ENCODE data around the gene MAPK1IP1L. TPM values are rescaled to one million over a fixed set of nuclear protein-coding genes. Genes with fewer than 3 reads are reported as not detected.
A peak's percentile ranks its signal among the peaks of the same experiment; 100 is the strongest.

MAPK1IP1L gene
- total RNA-seq, 2 experiments from 2014 or later = 24.6 to 94.8 TPM

GRCh38 chr14:55098561-55098898 lies 47.1 kb downstream of the MAPK1IP1L start:
- Histone ChIP-seq H3K9me3 (ENCODE audit: low read length) (no peaks in the 10 kb centered on the region), H3K79me2 (ENCODE audit: insufficient read depth, low read depth, low read length) (no peaks in the 10 kb centered on the region), H2AFZ (ENCODE audit: low read length) (peak overlapping the region; percentile 97), H3K9me2 (ENCODE audit: insufficient read depth, low read length) (no peaks in the 10 kb centered on the region), H3K36me3 (ENCODE audit: insufficient read depth, low read length) (no peaks in the 10 kb centered on the region), H3K4me3 (ENCODE audit: low read depth, low read length, poor library complexity, severe bottlenecking) (no peak overlapping the region), H3K4me2 (ENCODE audit: low read length) (peak overlapping the region; percentile 22; the same call in 1 of the 2 replicates), H3K4me1 (ENCODE audit: insufficient read depth, low read length, poor library complexity, severe bottlenecking) (peaks cover 36% of the 10 kb centered on the region), H4K20me1 (ENCODE audit: insufficient read depth, low read length) (no peaks in the 10 kb centered on the region), H3K27ac (ENCODE audit: low read depth, low read length, poor library complexity, severe bottlenecking) (no peak overlapping the region)
- CTCF ChIA-PET (ENCODE audit: unreplicated experiment) = interaction anchor here (1.0 kb wide), 2 partner anchors 11 to 26 kb away, joined by 3 to 4 read pairs; no protein-coding TSS in a partner anchor
- POLR2A ChIA-PET = no interaction called here
- intact Hi-C loops (cut with micrococcal nuclease; ENCODE audit: unreplicated experiment) = no loop called here
- no TSS peak for BruUV-seq (replicated peaks)
- TF ChIP-seq EZH2phosphoT487 (IDR thresholded peaks at IDR 0.05; ENCODE audit: borderline replicate concordance, low read depth, low read length) (no peak), CTCF (conservative IDR thresholded peaks at IDR 0.05; ENCODE audit: low read length) (no peak)
- DNase-seq (ENCODE audit: low spot score) = no peak

GRCh38 chr14:55099756-55100155 lies 48.3 kb downstream of the MAPK1IP1L start:
- no peak overlapping the region for H3K4me2 ChIP-seq (ENCODE audit: low read length)
- TF ChIP-seq EZH2phosphoT487 (IDR thresholded peaks at IDR 0.05; ENCODE audit: borderline replicate concordance, low read depth, low read length) (no peak), CTCF (conservative IDR thresholded peaks at IDR 0.05; ENCODE audit: low read length) (no peak)
- H3K9me2 ChIP-seq (ENCODE audit: insufficient read depth, low read length) = no peaks in the 10 kb centered on the region
- POLR2A ChIA-PET = interaction anchor here (0.6 to 0.9 kb wide), 4 partner anchors 8 to 38 kb away, joined by 3 to 8 read pairs (median 6); no protein-coding TSS in a partner anchor
- CTCF ChIA-PET (ENCODE audit: unreplicated experiment) = interaction anchor here (1.0 kb wide), 1 partner anchor 27 kb away, joined by 4 read pairs; no protein-coding TSS in a partner anchor
- no peak for DNase-seq (ENCODE audit: low spot score)
- peaks cover 46% of the 10 kb centered on the region for H3K4me1 ChIP-seq (ENCODE audit: insufficient read depth, low read length, poor library complexity, severe bottlenecking)
- no peaks in the 10 kb centered on the region; the same call in 1 of the 2 replicates for H3K9me3 ChIP-seq (ENCODE audit: low read length)
- no peak overlapping the region for H3K4me3 ChIP-seq (ENCODE audit: low read depth, low read length, poor library complexity, severe bottlenecking)
- H2AFZ ChIP-seq (ENCODE audit: low read length) = no peak overlapping the region
- no peaks in the 10 kb centered on the region for H3K79me2 ChIP-seq (ENCODE audit: insufficient read depth, low read depth, low read length)
- no peak overlapping the region for H3K27ac ChIP-seq (ENCODE audit: low read depth, low read length, poor library complexity, severe bottlenecking)
- H3K36me3 ChIP-seq (ENCODE audit: insufficient read depth, low read length) = peaks cover 7% of the 10 kb centered on the region; the same call in 1 of the 2 replicates
- intact Hi-C loops (cut with micrococcal nuclease; ENCODE audit: unreplicated experiment) = loop anchor here (5.0 to 10.0 kb wide), 2 partner anchors 93 to 485 kb away; partner anchors contain the start of genes DLGAP5 and KTN1
- no peaks in the 10 kb centered on the region for H4K20me1 ChIP-seq (ENCODE audit: insufficient read depth, low read length)
- BruUV-seq (replicated peaks) = no TSS peak

- TF ChIP-seq CTCF (conservative IDR thresholded peaks at IDR 0.05; ENCODE audit: low read length) (no peak), EZH2phosphoT487 (IDR thresholded peaks at IDR 0.05; ENCODE audit: borderline replicate concordance, low read depth, low read length) (no peak)
- TSS peak; percentile 75 for BruUV-seq (replicated peaks)
Measured at GRCh38 chr14:55101698-55102097, 50.3 kb downstream of the MAPK1IP1L start.

More at GRCh38 chr14:55101698-55102097, 50.3 kb downstream of the MAPK1IP1L start:
- peak overlapping the region; percentile 68 for H3K4me2 ChIP-seq (ENCODE audit: low read length)
- peaks cover 46% of the 10 kb centered on the region for H3K4me1 ChIP-seq (ENCODE audit: insufficient read depth, low read length, poor library complexity, severe bottlenecking)
- POLR2A ChIA-PET = interaction anchor here (0.9 to 2.1 kb wide), 3 partner anchors 29 to 58 kb away, joined by 3 to 7 read pairs (median 5); no protein-coding TSS in a partner anchor
- peak overlapping the region; percentile 34 for H3K4me3 ChIP-seq (ENCODE audit: low read depth, low read length, poor library complexity, severe bottlenecking)
- no peaks in the 10 kb centered on the region for H4K20me1 ChIP-seq (ENCODE audit: insufficient read depth, low read length)
- peak overlapping the region; percentile 92 for H3K27ac ChIP-seq (ENCODE audit: low read depth, low read length, poor library complexity, severe bottlenecking)
- peaks cover 7% of the 10 kb centered on the region; the same call in 1 of the 2 replicates for H3K36me3 ChIP-seq (ENCODE audit: insufficient read depth, low read length)
- H2AFZ ChIP-seq (ENCODE audit: low read length) = peak overlapping the region; percentile 82
- no peaks in the 10 kb centered on the region; the same call in 1 of the 2 replicates for H3K9me3 ChIP-seq (ENCODE audit: low read length)
- no peaks in the 10 kb centered on the region for H3K9me2 ChIP-seq (ENCODE audit: insufficient read depth, low read length)
- CTCF ChIA-PET (ENCODE audit: unreplicated experiment) = no interaction called here
- no peaks in the 10 kb centered on the region for H3K79me2 ChIP-seq (ENCODE audit: insufficient read depth, low read depth, low read length)
- DNase-seq (ENCODE audit: low spot score) = no peak
- intact Hi-C loops (cut with micrococcal nuclease; ENCODE audit: unreplicated experiment) = loop anchor here (5.0 to 10.0 kb wide), 2 partner anchors 91 to 483 kb away; partner anchors contain the start of genes DLGAP5 and KTN1
